LNCAP (cell line): ENCODE results near the gene LYAR.

ENCODE experiments used
- TF ChIP-seq, protein P1 (sequence below): fragments of 450-650 bp; IDR thresholded peaks from 2 replicates; pipeline ENCODE4 v1.5.1; 2017; ENCODE audit warnings: mild to moderate bottlenecking

Gene LYAR

DNA sequence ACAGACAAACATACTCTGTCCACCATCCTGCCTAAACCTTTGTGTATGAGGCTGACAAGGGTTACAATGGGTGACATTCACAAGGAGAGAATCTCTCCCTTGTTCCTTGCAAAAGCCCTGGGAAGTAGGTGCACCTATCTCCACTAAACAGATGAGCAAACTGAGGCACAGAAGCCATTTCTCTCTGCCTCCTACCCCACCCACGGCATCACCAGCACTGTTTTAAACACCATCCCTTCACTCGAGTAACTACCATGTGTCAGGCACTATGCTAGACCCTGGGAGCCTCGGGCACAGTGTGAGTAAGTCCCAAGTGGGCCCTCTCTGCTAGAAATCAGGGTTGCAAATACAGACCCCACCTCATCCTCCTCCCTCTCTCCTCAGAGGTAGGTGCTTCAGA lies 899 bp downstream of the LYAR start:
- TF ChIP-seq, protein P1, sequence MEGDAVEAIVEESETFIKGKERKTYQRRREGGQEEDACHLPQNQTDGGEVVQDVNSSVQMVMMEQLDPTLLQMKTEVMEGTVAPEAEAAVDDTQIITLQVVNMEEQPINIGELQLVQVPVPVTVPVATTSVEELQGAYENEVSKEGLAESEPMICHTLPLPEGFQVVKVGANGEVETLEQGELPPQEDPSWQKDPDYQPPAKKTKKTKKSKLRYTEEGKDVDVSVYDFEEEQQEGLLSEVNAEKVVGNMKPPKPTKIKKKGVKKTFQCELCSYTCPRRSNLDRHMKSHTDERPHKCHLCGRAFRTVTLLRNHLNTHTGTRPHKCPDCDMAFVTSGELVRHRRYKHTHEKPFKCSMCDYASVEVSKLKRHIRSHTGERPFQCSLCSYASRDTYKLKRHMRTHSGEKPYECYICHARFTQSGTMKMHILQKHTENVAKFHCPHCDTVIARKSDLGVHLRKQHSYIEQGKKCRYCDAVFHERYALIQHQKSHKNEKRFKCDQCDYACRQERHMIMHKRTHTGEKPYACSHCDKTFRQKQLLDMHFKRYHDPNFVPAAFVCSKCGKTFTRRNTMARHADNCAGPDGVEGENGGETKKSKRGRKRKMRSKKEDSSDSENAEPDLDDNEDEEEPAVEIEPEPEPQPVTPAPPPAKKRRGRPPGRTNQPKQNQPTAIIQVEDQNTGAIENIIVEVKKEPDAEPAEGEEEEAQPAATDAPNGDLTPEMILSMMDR: no peak

DNA sequence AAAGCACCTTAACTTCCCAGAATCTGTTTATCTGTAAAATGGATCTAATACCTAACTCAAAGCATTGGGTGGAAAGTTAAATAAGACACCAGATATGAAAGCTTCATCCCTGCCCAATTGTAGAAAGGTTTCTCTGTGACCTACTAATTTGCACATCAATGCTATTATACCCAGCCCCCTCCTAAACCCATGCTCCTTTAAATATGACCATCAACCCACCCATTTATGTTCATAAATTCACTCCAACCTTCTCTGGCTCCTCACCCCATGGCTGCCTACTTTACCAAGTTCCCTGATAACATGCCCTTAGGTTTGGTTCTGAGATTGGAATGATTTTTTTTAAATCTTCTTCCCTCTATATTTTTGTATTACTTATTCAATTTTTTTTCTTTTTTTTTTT lies 1.9 kb downstream of the LYAR start:
- TF ChIP-seq, protein P1: no peak

DNA sequence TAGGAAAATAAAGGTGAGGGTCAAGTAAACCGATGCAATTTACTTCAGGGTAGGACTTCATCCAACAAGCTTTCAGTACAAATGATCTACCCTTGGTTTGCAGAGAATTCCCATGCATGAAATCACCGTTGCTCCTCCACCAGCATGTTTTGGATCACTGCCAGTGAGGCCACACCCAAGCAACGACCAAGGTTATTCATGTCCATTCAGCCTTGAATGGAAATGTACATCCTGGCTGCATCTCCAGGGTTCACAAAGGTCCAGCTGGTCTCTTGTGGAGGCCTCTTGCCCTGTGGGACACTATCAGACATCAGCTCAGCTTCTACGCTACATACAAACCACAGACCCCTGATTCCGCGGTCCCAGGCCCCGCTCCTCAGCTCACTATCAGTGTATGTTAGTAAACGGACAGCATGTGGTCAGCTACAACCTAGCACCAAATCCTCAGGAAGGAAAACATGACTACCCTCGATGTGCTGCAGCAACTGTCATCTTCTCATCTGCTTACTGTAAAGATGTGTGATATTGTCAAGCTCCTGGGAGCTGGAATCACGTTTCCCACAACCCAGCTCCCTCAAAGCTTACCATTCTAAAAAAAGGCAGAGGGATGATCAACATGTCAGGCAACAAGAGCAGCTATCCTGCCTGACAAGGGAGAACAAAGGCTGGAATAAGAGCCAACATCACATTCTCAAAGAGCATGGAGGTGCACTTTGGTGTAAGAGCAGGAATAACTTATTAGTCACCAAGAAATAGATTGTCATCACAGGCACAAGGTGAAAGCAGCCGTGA lies 4.9 kb downstream of the LYAR start:
- TF ChIP-seq, protein P1: no peak

DNA sequence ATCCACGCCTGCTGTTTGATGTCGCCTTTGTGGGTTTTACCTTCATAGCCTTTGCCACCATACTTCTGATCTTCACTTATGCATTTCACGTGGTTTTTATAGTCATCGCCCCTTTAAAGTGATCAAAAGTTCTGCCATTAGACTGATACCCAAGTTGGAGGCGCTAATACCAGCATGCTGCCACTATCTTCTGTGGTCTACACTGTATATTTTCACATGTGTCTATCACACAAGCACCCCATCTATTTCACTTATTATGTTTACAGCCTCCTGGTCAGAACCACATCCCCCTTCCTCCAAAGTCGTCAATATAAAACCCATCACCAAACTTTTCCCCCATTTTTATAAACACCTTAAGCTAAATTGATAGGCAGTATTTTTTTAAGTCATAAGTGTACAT lies 8.2 kb downstream of the LYAR start:
- TF ChIP-seq, protein P1: no peak

DNA sequence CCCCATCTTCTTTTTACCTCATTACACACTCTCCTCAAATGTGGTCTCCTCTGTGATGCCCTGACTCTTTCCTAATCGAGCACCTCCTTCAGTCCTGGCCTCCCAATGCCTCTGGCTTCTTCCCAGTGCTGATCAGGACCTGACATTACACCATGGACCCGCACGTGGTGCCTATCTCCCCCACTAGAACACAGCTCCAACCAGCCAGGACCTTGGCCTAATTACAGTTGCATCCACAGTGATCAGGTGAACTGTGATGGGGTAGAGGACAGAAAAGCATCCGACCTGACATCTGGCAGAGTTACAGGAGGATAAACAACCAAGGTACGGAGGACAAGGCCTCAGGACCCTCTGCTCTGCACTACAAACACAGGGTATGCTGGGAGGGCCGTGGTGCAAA lies 12.4 kb downstream of the LYAR start:
- TF ChIP-seq, protein P1: no peak

DNA sequence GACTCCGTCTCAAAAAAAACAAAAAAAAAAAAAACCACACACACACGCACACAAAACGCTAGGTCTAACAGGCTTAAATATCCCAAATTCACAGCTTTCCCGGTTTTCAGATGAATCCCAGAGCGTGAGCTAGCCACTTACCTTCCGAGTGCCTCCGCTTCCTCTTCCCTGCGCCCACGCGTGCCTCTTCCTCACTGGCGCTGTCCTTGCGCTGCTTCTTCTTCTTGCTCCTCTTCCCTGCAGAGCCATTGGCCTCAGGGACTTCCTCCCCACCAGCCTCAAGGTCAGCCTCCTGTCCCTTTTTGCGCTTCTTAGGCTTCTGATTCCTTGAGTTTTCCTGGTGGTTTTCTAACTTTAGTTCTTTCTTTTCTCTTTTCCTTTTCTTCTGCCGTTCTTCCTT lies 15.7 kb downstream of the LYAR start:
- TF ChIP-seq, protein P1: no peak

DNA sequence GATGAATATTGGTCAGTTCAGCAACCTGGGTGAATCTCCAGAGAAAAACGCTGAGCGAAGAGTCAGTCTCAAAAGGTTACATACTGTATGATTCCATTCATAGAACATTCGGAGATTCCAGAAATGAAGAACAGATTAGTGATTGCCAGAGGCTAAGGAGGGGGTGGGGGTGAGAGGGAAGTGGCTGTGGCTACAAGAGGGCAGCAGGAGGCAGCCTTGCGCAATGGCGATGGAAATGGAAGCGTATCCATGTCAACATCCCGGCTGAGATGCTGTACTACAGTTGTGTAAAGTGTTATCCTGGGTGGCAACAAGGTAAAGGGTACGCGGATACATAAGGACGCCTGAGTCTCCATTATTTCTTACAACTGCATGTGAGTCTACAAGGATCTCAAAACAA lies 18.0 kb downstream of the LYAR start:
- TF ChIP-seq, protein P1: no peak

DNA sequence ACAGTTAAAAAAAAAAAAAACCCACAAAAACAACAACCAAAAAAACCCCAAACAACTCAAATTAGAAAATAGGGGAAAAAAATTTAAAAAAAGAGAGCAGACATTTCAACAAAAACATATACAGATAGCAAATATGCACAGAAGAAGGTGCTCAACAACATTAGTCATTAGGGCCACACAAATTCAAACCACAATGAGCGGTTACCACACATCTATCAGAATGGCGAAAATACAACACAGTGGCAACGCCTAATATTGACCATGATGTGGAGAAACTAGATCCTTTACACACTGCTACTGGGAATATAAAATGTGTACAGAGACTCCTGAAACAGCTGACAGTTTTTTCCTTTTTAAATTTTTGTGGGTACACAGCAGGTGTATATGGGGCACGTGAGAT lies 19.4 kb downstream of the LYAR start:
- TF ChIP-seq, protein P1: no peak
